ENCODE data around the gene RAB17.

The RAB17 gene

DNA sequence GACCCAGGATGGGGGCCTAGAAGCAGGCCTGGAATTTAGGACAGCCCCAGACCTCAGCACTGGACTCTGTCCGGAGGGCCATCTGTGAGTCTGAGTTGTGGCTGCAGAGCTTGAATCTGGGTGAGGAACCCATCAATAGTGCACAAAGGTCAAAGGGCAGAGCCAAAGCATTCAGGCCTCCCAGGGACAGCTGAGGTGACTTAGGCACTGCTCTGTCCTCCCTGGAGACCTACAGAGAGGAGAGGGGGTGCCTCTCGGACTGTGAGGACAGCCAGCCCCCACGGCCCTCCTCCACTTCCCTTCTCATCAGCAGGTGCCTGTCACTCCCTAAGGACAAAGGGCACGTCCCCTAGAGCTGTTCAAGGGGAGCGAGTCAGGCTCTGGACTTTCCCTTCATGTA lies 49.3 kb downstream of the RAB17 start:
- H3K79me2 ChIP-seq (ENCODE audit: insufficient read depth, low read length) = no peaks in the 10 kb centered on the region
- H3K9ac ChIP-seq (ENCODE audit: low read depth, low read length) = no peak overlapping the region
- no peak overlapping the region for H3K27ac ChIP-seq (ENCODE audit: low read length)
- H4K20me1 ChIP-seq (ENCODE audit: insufficient read depth, low read length) = 0 out of 2 replicates have a peak, but pooled peaks cover under 1% of the 10 kb centered on the region
- no peak overlapping the region for H3K4me2 ChIP-seq (ENCODE audit: insufficient read depth, low read length)
- no peak overlapping the region for H3K4me3 ChIP-seq (ENCODE audit: low read depth in 1 of 2, low read length in 2 of 2)
- no peak for TF ChIP-seq EZH2 (IDR thresholded peaks at IDR 0.05; ENCODE audit: borderline replicate concordance, low read depth, low read length, severe bottlenecking)
- TF ChIP-seq, protein P1, sequence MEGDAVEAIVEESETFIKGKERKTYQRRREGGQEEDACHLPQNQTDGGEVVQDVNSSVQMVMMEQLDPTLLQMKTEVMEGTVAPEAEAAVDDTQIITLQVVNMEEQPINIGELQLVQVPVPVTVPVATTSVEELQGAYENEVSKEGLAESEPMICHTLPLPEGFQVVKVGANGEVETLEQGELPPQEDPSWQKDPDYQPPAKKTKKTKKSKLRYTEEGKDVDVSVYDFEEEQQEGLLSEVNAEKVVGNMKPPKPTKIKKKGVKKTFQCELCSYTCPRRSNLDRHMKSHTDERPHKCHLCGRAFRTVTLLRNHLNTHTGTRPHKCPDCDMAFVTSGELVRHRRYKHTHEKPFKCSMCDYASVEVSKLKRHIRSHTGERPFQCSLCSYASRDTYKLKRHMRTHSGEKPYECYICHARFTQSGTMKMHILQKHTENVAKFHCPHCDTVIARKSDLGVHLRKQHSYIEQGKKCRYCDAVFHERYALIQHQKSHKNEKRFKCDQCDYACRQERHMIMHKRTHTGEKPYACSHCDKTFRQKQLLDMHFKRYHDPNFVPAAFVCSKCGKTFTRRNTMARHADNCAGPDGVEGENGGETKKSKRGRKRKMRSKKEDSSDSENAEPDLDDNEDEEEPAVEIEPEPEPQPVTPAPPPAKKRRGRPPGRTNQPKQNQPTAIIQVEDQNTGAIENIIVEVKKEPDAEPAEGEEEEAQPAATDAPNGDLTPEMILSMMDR (IDR thresholded peaks at IDR 0.05; ENCODE audit: borderline replicate concordance, extremely low read depth, low read length, poor library complexity, severe bottlenecking) = no peak
- H3K9me3 ChIP-seq (ENCODE audit: insufficient read depth, low read length, severe bottlenecking) = no peaks in the 10 kb centered on the region
- no peak overlapping the region for H2AFZ ChIP-seq (ENCODE audit: low read depth, low read length)
- DNase-seq = no peak
- ATAC-seq (ENCODE audit: insufficient read depth, low read depth) = no peak
- no peaks in the 10 kb centered on the region for H3K36me3 ChIP-seq (ENCODE audit: insufficient read depth, low read length)
- no peaks in the 10 kb centered on the region for H3K4me1 ChIP-seq (ENCODE audit: insufficient read depth, low read length)
- no peaks in the 10 kb centered on the region for H3K27me3 ChIP-seq (ENCODE audit: insufficient read depth, low read length, poor library complexity)

DNA sequence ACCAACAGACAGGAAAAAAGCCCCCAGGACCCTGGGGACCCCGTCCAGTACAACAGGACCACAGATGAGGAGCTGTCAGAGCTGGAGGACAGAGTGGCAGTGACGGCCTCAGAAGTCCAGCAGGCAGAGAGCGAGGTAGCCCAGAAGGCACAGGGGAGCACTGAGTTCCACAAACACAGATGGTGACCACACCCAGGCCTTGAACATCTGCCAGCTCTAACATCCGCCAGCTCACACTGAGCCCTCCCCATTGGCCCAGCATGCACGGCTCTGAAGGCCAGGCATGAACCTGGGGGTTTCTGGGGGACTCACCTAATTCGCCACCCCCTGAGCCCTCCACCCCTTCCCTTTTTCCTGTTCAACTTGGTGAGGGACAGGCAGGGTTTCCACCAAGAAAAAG lies 49.7 kb downstream of the RAB17 start:
- no peaks in the 10 kb centered on the region for H4K20me1 ChIP-seq (ENCODE audit: insufficient read depth, low read length)
- no peaks in the 10 kb centered on the region for H3K4me1 ChIP-seq (ENCODE audit: insufficient read depth, low read length)
- TF ChIP-seq, protein P1 (IDR thresholded peaks at IDR 0.05; ENCODE audit: borderline replicate concordance, extremely low read depth, low read length, poor library complexity, severe bottlenecking) = no peak
- no peak for TF ChIP-seq EZH2 (IDR thresholded peaks at IDR 0.05; ENCODE audit: borderline replicate concordance, low read depth, low read length, severe bottlenecking)
- H3K36me3 ChIP-seq (ENCODE audit: insufficient read depth, low read length) = no peaks in the 10 kb centered on the region
- no peak overlapping the region for H3K4me2 ChIP-seq (ENCODE audit: insufficient read depth, low read length)
- no peak overlapping the region for H2AFZ ChIP-seq (ENCODE audit: low read depth, low read length)
- H3K79me2 ChIP-seq (ENCODE audit: insufficient read depth, low read length) = no peaks in the 10 kb centered on the region
- H3K9me3 ChIP-seq (ENCODE audit: insufficient read depth, low read length, severe bottlenecking) = no peaks in the 10 kb centered on the region
- no peak overlapping the region for H3K27ac ChIP-seq (ENCODE audit: low read length)
- H3K9ac ChIP-seq (ENCODE audit: low read depth, low read length) = no peak overlapping the region
- no peak overlapping the region for H3K4me3 ChIP-seq (ENCODE audit: low read depth in 1 of 2, low read length in 2 of 2)
- H3K27me3 ChIP-seq (ENCODE audit: insufficient read depth, low read length, poor library complexity) = no peaks in the 10 kb centered on the region
- no peak for ATAC-seq (ENCODE audit: insufficient read depth, low read depth)
- no peak for DNase-seq

DNA sequence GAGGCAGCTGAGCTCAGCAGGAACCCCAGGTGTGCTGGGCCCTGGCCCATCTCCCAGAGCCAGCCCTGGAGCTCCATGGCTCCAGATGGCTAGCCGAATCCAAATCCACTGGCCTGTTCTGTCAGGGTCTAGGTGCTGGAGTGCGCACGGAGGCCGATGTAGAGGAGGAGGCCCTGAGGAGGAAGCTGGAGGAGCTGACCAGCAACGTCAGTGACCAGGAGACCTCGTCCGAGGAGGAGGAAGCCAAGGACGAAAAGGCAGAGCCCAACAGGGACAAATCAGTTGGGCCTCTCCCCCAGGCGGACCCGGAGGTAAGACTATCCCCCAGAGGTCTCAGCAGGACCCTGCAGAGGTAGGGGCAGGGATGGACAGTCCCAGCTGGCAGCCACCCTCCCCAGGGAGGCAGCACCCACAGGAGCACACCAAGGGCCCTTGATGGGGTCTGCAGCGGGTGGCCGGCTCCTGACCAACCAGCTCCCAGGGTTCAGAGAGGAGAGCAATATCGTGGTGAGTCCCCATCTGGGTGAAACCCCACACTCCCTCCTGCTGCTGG lies 50.2 kb downstream of the RAB17 start:
- Histone ChIP-seq H4K20me1 (ENCODE audit: insufficient read depth, low read length) (no peaks in the 10 kb centered on the region), H3K79me2 (ENCODE audit: insufficient read depth, low read length) (no peaks in the 10 kb centered on the region), H3K4me3 (ENCODE audit: low read depth in 1 of 2, low read length in 2 of 2) (no peak overlapping the region), H3K36me3 (ENCODE audit: insufficient read depth, low read length) (no peaks in the 10 kb centered on the region), H3K27me3 (ENCODE audit: insufficient read depth, low read length, poor library complexity) (no peaks in the 10 kb centered on the region), H3K9ac (ENCODE audit: low read depth, low read length) (no peak overlapping the region), H3K4me2 (ENCODE audit: insufficient read depth, low read length) (no peak overlapping the region), H3K9me3 (ENCODE audit: insufficient read depth, low read length, severe bottlenecking) (no peaks in the 10 kb centered on the region), H3K27ac (ENCODE audit: low read length) (no peak overlapping the region), H3K4me1 (ENCODE audit: insufficient read depth, low read length) (no peaks in the 10 kb centered on the region), H2AFZ (ENCODE audit: low read depth, low read length) (no peak overlapping the region)
- TF ChIP-seq, protein P1 (IDR thresholded peaks at IDR 0.05; ENCODE audit: borderline replicate concordance, extremely low read depth, low read length, poor library complexity, severe bottlenecking) = no peak
- no peak for TF ChIP-seq EZH2 (IDR thresholded peaks at IDR 0.05; ENCODE audit: borderline replicate concordance, low read depth, low read length, severe bottlenecking)
- no peak for ATAC-seq (ENCODE audit: insufficient read depth, low read depth)
- DNase-seq = no peak

DNA sequence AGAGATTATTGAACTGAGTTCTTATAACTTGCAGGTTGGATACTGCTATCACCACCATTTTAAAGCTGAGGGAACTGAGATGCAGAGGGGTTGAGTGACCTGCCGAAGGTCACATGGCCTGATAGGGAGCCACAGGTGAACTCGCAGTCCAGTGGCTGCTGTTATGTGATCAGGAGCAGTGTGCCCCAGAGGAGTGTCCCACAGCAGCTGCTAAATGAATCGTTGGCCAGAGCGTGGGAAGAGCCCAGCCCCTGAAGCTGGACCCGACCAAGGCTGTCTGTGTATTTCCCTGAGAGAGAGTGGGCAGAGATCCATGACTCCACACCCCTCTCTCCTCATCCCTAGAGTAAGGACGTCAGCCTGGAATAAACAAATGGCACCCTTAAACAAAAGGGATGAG lies 50.9 kb downstream of the RAB17 start:
- no peaks in the 10 kb centered on the region for H3K79me2 ChIP-seq (ENCODE audit: insufficient read depth, low read length)
- no peak overlapping the region for H3K27ac ChIP-seq (ENCODE audit: low read length)
- no peaks in the 10 kb centered on the region for H3K27me3 ChIP-seq (ENCODE audit: insufficient read depth, low read length, poor library complexity)
- H3K4me3 ChIP-seq (ENCODE audit: low read depth in 1 of 2, low read length in 2 of 2) = no peak overlapping the region
- H3K4me1 ChIP-seq (ENCODE audit: insufficient read depth, low read length) = no peaks in the 10 kb centered on the region
- H3K9me3 ChIP-seq (ENCODE audit: insufficient read depth, low read length, severe bottlenecking) = no peaks in the 10 kb centered on the region
- no peak overlapping the region for H2AFZ ChIP-seq (ENCODE audit: low read depth, low read length)
- H4K20me1 ChIP-seq (ENCODE audit: insufficient read depth, low read length) = no peaks in the 10 kb centered on the region
- no peak overlapping the region for H3K4me2 ChIP-seq (ENCODE audit: insufficient read depth, low read length)
- no peaks in the 10 kb centered on the region for H3K36me3 ChIP-seq (ENCODE audit: insufficient read depth, low read length)
- DNase-seq = no peak
- no peak for ATAC-seq (ENCODE audit: insufficient read depth, low read depth)
- H3K9ac ChIP-seq (ENCODE audit: low read depth, low read length) = no peak overlapping the region
- TF ChIP-seq, protein P1 (IDR thresholded peaks at IDR 0.05; ENCODE audit: borderline replicate concordance, extremely low read depth, low read length, poor library complexity, severe bottlenecking) = no peak
- no peak for TF ChIP-seq EZH2 (IDR thresholded peaks at IDR 0.05; ENCODE audit: borderline replicate concordance, low read depth, low read length, severe bottlenecking)

Data from DND-41 (cell line).